Endodermal cell (in vitro differentiated cells): Measurements from ENCODE around the gene IMMP2L. TPM values are rescaled to one million over a fixed set of nuclear protein-coding genes. Genes with fewer than 3 reads are reported as not detected.

ENCODE experiments used
- DNase-seq: peaks from one replicate; pipeline ENCODE4 v3.0.0-alpha.2; 2017
- H3K27ac ChIP-seq: 2 replicates; pipeline ENCODE4 v1.5.1; 2013; ENCODE audit warnings: mild to moderate bottlenecking, low read depth, low read length, moderate library complexity
- H3K27me3 ChIP-seq: 2 replicates; pipeline ENCODE4 v1.6.1; 2013; ENCODE audit warnings: mild to moderate bottlenecking, low read length, moderate library complexity; ENCODE audit not compliant: insufficient read depth, control insufficient read depth, poor library complexity, severe bottlenecking
- H3K36me3 ChIP-seq: 2 replicates; pipeline ENCODE4 v1.7.0; 2013; ENCODE audit warnings: mild to moderate bottlenecking, low read length, moderate library complexity; ENCODE audit not compliant: control insufficient read depth, insufficient read depth
- H3K4me1 ChIP-seq: one replicate; pipeline ENCODE4 v1.7.0; 2013; ENCODE audit warnings: low read length; ENCODE audit not compliant: control insufficient read depth, insufficient read depth
- H3K4me3 ChIP-seq: 2 replicates; pipeline ENCODE4 v1.5.1; 2013; ENCODE audit warnings: mild to moderate bottlenecking, low read length, moderate library complexity
- H3K9ac ChIP-seq: 2 replicates; pipeline ENCODE4 v1.6.1; 2013; ENCODE audit warnings: mild to moderate bottlenecking, low read length, moderate library complexity; ENCODE audit not compliant: poor library complexity, severe bottlenecking; ENCODE audit errors: extremely low read depth
- H3K9me3 ChIP-seq: 2 replicates; pipeline ENCODE4 v1.6.1; 2013; ENCODE audit warnings: mild to moderate bottlenecking, low read length, moderate library complexity; ENCODE audit not compliant: control insufficient read depth
- H3K27ac Mint-ChIP-seq: 2 replicates; pipeline ENCODE4 v1.8.0; 2020; ENCODE audit warnings: mixed read lengths
- H3K27me3 Mint-ChIP-seq: 2 replicates; pipeline ENCODE4 v1.8.0; 2021; ENCODE audit warnings: mild to moderate bottlenecking, mixed read lengths; ENCODE audit not compliant: insufficient read depth
- H3K36me3 Mint-ChIP-seq: 2 replicates; pipeline ENCODE4 v1.8.0; 2020; ENCODE audit warnings: low read depth, mixed read lengths
- H3K4me1 Mint-ChIP-seq: 2 replicates; pipeline ENCODE4 v1.8.0; 2020; ENCODE audit warnings: mixed read lengths
- H3K4me3 Mint-ChIP-seq: 2 replicates; pipeline ENCODE4 v1.8.0; 2020; ENCODE audit warnings: mild to moderate bottlenecking, moderate library complexity, mixed read lengths
- H3K9me3 Mint-ChIP-seq: 2 replicates; pipeline ENCODE4 v1.8.0; 2020; ENCODE audit warnings: mild to moderate bottlenecking, mixed read lengths
- CTCF ChIP-seq: fragments of 200-600 bp; sonication (generic); conservative IDR thresholded peaks from 2 replicates; pipeline ENCODE4 v1.5.0; 2021; ENCODE audit warnings: antibody characterized with exemption, mild to moderate bottlenecking
- WGBS, 2 experiments: methylation state at CpG; one replicate each; pipeline versions ENCODE4 v1.1.5 to v1.1.7; 2013; ENCODE audit warnings: missing lambda C conversion rate in 2 of 2, mixed read lengths in 1 of 2; ENCODE audit not compliant: insufficient coverage in 1 of 2, insufficient read length in 1 of 2; 5-methylcytosine and 5-hydroxymethylcytosine counted together
- total RNA-seq, 2 donors: library from RNA; stranded (reverse); fragmentation: NEBNext Ultra II Directional in 1 of 2; extraction: Animal tissue kit (Norgen Biotek cat#: 25700) in 1 of 2; gene quantifications; 2 replicates in 1 of 2; 3 replicates in 1 of 2; pipeline ENCODE4 v1.2.1, GENCODE V29; 2021

The IMMP2L gene
- total RNA-seq, 2 donors from 2014 or later, result 17.7 to 19.4 TPM

- no peaks in the 10 kb centered on the region for H3K27me3 ChIP-seq
- H3K27ac Mint-ChIP-seq, result no peak overlapping the region
- WGBS, 2 experiments, result 90 to 100% methylated on average over 2 to 3 of the region's 3 CpGs
- DNase-seq, result no peak
- no peak overlapping the region for H3K4me3 ChIP-seq
- H3K4me1 ChIP-seq, result peaks cover 2% of the 10 kb centered on the region
- H3K36me3 ChIP-seq, result no peaks in the 10 kb centered on the region
- H3K4me1 Mint-ChIP-seq, result peaks cover 22% of the 10 kb centered on the region
- no peak overlapping the region for H3K4me3 Mint-ChIP-seq
- no peak overlapping the region for H3K27ac ChIP-seq
- H3K9me3 Mint-ChIP-seq, result no peaks in the 10 kb centered on the region
- no peak overlapping the region for H3K9ac ChIP-seq
- no peak for TF ChIP-seq CTCF
- H3K9me3 ChIP-seq, result peaks cover 3% of the 10 kb centered on the region
- H3K27me3 Mint-ChIP-seq, result peaks cover 1% of the 10 kb centered on the region
- H3K36me3 Mint-ChIP-seq, result no peaks in the 10 kb centered on the region
Observed at GRCh38 chr7:110841840-110842545, 720.3 kb downstream of the IMMP2L start.

GRCh38 chr7:110839866-110840265 lies 722.4 kb downstream of the IMMP2L start:
- Histone ChIP-seq H3K9ac (no peak overlapping the region), H3K27ac (no peak overlapping the region), H3K27me3 (no peaks in the 10 kb centered on the region), H3K4me3 (no peak overlapping the region), H3K9me3 (peaks cover 8% of the 10 kb centered on the region), H3K36me3 (no peaks in the 10 kb centered on the region), H3K4me1 (peaks cover 2% of the 10 kb centered on the region)
- Mint-ChIP-seq H3K4me3 (no peak overlapping the region), H3K27ac (no peak overlapping the region), H3K4me1 (peaks cover 22% of the 10 kb centered on the region), H3K27me3 (peaks cover 1% of the 10 kb centered on the region), H3K36me3 (no peaks in the 10 kb centered on the region), H3K9me3 (no peaks in the 10 kb centered on the region)
- TF ChIP-seq CTCF, result peak; percentile 69
- WGBS, 2 experiments, result 78 to 88% methylated on average over 1 to 5 of the region's 5 CpGs
- peak; percentile 55 for DNase-seq

- Histone ChIP-seq H3K27me3 (no peaks in the 10 kb centered on the region), H3K9ac (no peak overlapping the region), H3K4me1 (no peaks in the 10 kb centered on the region), H3K9me3 (peaks cover 8% of the 10 kb centered on the region), H3K27ac (no peak overlapping the region), H3K4me3 (no peak overlapping the region), H3K36me3 (no peaks in the 10 kb centered on the region)
- H3K27me3 Mint-ChIP-seq, result peaks cover 1% of the 10 kb centered on the region
- H3K4me3 Mint-ChIP-seq, result no peak overlapping the region
- H3K27ac Mint-ChIP-seq, result no peak overlapping the region
- no peaks in the 10 kb centered on the region for H3K36me3 Mint-ChIP-seq
- TF ChIP-seq CTCF, result no peak
- no peak for DNase-seq
- peaks cover 7% of the 10 kb centered on the region for H3K4me1 Mint-ChIP-seq
- no peaks in the 10 kb centered on the region for H3K9me3 Mint-ChIP-seq
- no CpG with 5 or more reads among the region's 1 CpG for WGBS, 2 experiments
Observed at GRCh38 chr7:110835849-110836248, 726.4 kb downstream of the IMMP2L start.
